SK-N-SH treated with all-trans-retinoic acid at 6 μM for 48 hours (cell line): ENCODE results near the gene PKD2L1.
"Not testable (repeated sequence)": the region's sequence is repeated elsewhere in the genome, so short reads cannot be mapped to it uniquely, and the experiment has no call there.

Experiments
- ATAC-seq: fragments of 200-7000 bp; cut with Tn5 transposase; 3 replicates; pipeline ENCODE4 v1.9.1; 2020; ENCODE audit warnings: mild to moderate bottlenecking, moderate library complexity
- ARNTL ChIP-seq: fragments of 450-650 bp; formaldehyde crosslinking; IDR thresholded peaks from 2 replicates; pipeline ENCODE4 v1.5.0; 2020; ENCODE audit warnings: low read depth, mild to moderate bottlenecking, moderate library complexity, borderline replicate concordance
- BACH2 ChIP-seq: fragments of 250-450 bp; sonication (Bioruptor Pico); IDR thresholded peaks from 2 replicates; pipeline ENCODE4 v1.9.0; 2021; ENCODE audit warnings: mild to moderate bottlenecking, borderline replicate concordance
- CREB5 ChIP-seq: fragments of 250-450 bp; sonication (Bioruptor Pico); IDR thresholded peaks from 2 replicates; pipeline ENCODE4 v1.5.1; 2020; ENCODE audit warnings: low read depth, mild to moderate bottlenecking, moderate library complexity
- CSDC2 ChIP-seq: fragments of 250-450 bp; sonication (Bioruptor Pico); IDR thresholded peaks from 2 replicates; pipeline ENCODE4 v1.5.0; 2020; ENCODE audit warnings: mild to moderate bottlenecking, moderate library complexity
- ESRRG ChIP-seq: fragments of 250-450 bp; sonication (Bioruptor Pico); IDR thresholded peaks from 2 replicates; pipeline ENCODE4 v1.6.1; 2021; ENCODE audit warnings: mild to moderate bottlenecking
- GLIS3 ChIP-seq: fragments of 250-450 bp; sonication (Bioruptor Pico); IDR thresholded peaks from 2 replicates; pipeline ENCODE4 v1.5.0; 2020; ENCODE audit warnings: mild to moderate bottlenecking, moderate library complexity
- ISL1 ChIP-seq: fragments of 250-450 bp; sonication (Bioruptor Pico); IDR thresholded peaks from 2 replicates; pipeline ENCODE4 v2.1.2; 2022; ENCODE audit warnings: mild to moderate bottlenecking, moderate library complexity
- OSR1 ChIP-seq: fragments of 250-450 bp; sonication (Bioruptor Pico); IDR thresholded peaks from 2 replicates; pipeline ENCODE4 v1.8.0; 2022; ENCODE audit warnings: moderate library complexity, mild to moderate bottlenecking, inconsistent platforms
- RARB ChIP-seq: fragments of 250-450 bp; sonication (Bioruptor Pico); IDR thresholded peaks from 2 replicates; pipeline ENCODE4 v1.8.0; 2021; ENCODE audit warnings: mild to moderate bottlenecking, moderate library complexity
- SNAI2 ChIP-seq: fragments of 250-450 bp; sonication (Bioruptor Pico); IDR thresholded peaks from 2 replicates; pipeline ENCODE4 v1.5.0; 2020; ENCODE audit warnings: mild to moderate bottlenecking, moderate library complexity
- TCF4 ChIP-seq: fragments of 250-450 bp; sonication (Bioruptor Pico); IDR thresholded peaks from 2 replicates; pipeline ENCODE4 v1.8.0; 2021; ENCODE audit warnings: mild to moderate bottlenecking, moderate library complexity, borderline replicate concordance
- TOX ChIP-seq: fragments of 250-450 bp; sonication (Bioruptor Pico); IDR thresholded peaks from 2 replicates; pipeline ENCODE4 v1.8.0; 2021; ENCODE audit warnings: mild to moderate bottlenecking, moderate library complexity, borderline replicate concordance
- ZC3H10 ChIP-seq: fragments of 250-450 bp; sonication (Bioruptor Pico); IDR thresholded peaks from 2 replicates; pipeline ENCODE4 v1.5.1; 2021; ENCODE audit warnings: mild to moderate bottlenecking, moderate library complexity
- ZFP3 ChIP-seq: fragments of 250-450 bp; sonication (Bioruptor Pico); IDR thresholded peaks from 2 replicates; pipeline ENCODE4 v1.5.0; 2020; ENCODE audit warnings: mild to moderate bottlenecking, moderate library complexity
- ZFP30 ChIP-seq: fragments of 450-650 bp; formaldehyde crosslinking; IDR thresholded peaks from 2 replicates; pipeline ENCODE4 v1.5.0; 2022; ENCODE audit warnings: mild to moderate bottlenecking, moderate library complexity
- ZNF565 ChIP-seq: fragments of 450-650 bp; formaldehyde crosslinking; conservative IDR thresholded peaks from 2 replicates; pipeline ENCODE4 v1.5.0; 2020; ENCODE audit warnings: low read depth, mild to moderate bottlenecking, moderate library complexity
- ZNF70 ChIP-seq: fragments of 450-650 bp; formaldehyde crosslinking; IDR thresholded peaks from 2 replicates; pipeline ENCODE4 v1.5.0; 2020; ENCODE audit warnings: mild to moderate bottlenecking, moderate library complexity
- ZNF8 ChIP-seq: fragments of 450-650 bp; formaldehyde crosslinking; IDR thresholded peaks from 2 replicates; pipeline ENCODE4 v1.5.0; 2020; ENCODE audit warnings: mild to moderate bottlenecking, moderate library complexity
- TF ChIP-seq, protein P1 (sequence below): fragments of 250-450 bp; sonication (Bioruptor Pico); IDR thresholded peaks from 2 replicates; pipeline ENCODE4 v1.5.0; 2020; ENCODE audit warnings: mild to moderate bottlenecking, moderate library complexity
- TF ChIP-seq, protein P2 (sequence below): fragments of 250-450 bp; sonication (Bioruptor Pico); IDR thresholded peaks from 2 replicates; pipeline ENCODE4 v1.8.0; 2021; ENCODE audit warnings: low read depth, mild to moderate bottlenecking, moderate library complexity, borderline replicate concordance

The PKD2L1 gene

GRCh38 chr10:100307684-100308083, 22.3 kb downstream of the PKD2L1 start (continued):
- TF ChIP-seq OSR1 (CRISPR knock-in tag) (no peak), ZFP30 (no peak), TCF4 (CRISPR knock-in tag) (no peak), ISL1 (no peak)

GRCh38 chr10:100306861-100307260, 23.2 kb downstream of the PKD2L1 start:
- ATAC-seq = no peak
- TF ChIP-seq ZFP3 (CRISPR knock-in tag) (no peak), CREB5 (no peak), RARB (CRISPR knock-in tag) (no peak), ZFP30 (no peak), ISL1 (no peak), ZNF8 (CRISPR knock-in tag) (no peak), ZNF70 (CRISPR knock-in tag) (no peak), TCF4 (CRISPR knock-in tag) (no peak), SNAI2 (no peak), TOX (CRISPR knock-in tag) (no peak), ESRRG (CRISPR knock-in tag) (no peak)
- TF ChIP-seq, all 23 proteins: peak for 0

DNA sequence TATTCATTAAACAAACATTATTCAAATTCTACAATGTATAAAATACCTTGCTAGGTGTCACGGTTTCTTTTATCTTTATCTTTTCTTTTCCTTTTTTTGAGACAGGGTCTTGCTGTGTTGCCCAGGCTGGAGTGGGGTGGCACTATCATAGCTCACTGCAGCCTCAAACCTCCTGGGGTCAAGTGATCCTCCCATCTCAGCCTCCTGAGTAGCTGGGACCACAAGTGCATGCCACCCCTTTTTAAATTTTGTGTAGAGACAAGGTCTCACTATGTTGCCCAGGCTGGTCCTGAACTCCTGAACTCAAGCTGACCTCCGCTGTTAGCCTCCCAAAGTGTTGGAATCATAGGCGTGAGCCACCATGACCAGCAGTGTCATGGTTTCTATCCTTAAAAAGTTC, 25.6 kb downstream of the PKD2L1 start:
- TF ChIP-seq ARNTL (CRISPR knock-in tag) (no peak), ZNF8 (CRISPR knock-in tag) (no peak), BACH2 (no peak), RARB (CRISPR knock-in tag) (no peak), ZC3H10 (CRISPR knock-in tag) (no peak), TOX (CRISPR knock-in tag) (no peak)
- TF ChIP-seq, protein P1, sequence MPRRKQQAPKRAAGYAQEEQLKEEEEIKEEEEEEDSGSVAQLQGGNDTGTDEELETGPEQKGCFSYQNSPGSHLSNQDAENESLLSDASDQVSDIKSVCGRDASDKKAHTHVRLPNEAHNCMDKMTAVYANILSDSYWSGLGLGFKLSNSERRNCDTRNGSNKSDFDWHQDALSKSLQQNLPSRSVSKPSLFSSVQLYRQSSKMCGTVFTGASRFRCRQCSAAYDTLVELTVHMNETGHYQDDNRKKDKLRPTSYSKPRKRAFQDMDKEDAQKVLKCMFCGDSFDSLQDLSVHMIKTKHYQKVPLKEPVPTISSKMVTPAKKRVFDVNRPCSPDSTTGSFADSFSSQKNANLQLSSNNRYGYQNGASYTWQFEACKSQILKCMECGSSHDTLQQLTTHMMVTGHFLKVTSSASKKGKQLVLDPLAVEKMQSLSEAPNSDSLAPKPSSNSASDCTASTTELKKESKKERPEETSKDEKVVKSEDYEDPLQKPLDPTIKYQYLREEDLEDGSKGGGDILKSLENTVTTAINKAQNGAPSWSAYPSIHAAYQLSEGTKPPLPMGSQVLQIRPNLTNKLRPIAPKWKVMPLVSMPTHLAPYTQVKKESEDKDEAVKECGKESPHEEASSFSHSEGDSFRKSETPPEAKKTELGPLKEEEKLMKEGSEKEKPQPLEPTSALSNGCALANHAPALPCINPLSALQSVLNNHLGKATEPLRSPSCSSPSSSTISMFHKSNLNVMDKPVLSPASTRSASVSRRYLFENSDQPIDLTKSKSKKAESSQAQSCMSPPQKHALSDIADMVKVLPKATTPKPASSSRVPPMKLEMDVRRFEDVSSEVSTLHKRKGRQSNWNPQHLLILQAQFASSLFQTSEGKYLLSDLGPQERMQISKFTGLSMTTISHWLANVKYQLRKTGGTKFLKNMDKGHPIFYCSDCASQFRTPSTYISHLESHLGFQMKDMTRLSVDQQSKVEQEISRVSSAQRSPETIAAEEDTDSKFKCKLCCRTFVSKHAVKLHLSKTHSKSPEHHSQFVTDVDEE (CRISPR knock-in tag) = no peak
- ATAC-seq = no peak

DNA sequence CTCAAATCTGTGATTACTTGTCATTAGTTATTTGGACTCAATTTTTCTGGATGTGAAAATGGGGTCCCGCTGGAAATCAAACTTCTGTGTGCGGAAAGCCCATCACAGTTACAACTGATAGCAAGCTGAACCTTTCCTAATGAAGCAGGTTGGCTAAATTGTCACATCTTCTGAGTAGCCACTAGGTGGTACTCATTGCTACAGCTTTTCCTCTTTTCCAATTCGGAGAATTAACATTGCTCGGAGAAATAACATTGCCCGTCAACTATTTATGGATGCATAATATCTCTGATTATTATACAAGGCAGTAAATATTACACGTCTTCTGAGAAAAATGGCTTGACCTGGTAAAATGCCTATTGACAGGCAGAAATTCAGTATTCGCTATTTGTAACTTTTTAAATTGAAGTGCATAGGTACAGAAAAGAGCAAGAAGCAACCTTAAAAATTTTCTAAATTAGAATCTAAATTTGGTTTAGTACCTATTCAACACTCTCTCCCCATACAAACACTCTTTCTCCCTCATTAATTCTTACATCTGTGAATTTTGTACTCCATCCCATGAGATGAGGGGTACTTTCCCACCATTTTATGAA, 26.2 kb downstream of the PKD2L1 start:
- TF ChIP-seq ZNF565 (CRISPR knock-in tag) (no peak), TCF4 (CRISPR knock-in tag) (no peak), ZFP30 (no peak), BACH2 (no peak), ARNTL (CRISPR knock-in tag) (no peak), ZC3H10 (CRISPR knock-in tag) (no peak), RARB (CRISPR knock-in tag) (no peak), ZFP3 (CRISPR knock-in tag) (no peak), ESRRG (CRISPR knock-in tag) (no peak), OSR1 (CRISPR knock-in tag) (no peak), GLIS3 (CRISPR knock-in tag) (no peak), TOX (CRISPR knock-in tag) (no peak), CSDC2 (CRISPR knock-in tag) (no peak), CREB5 (no peak), SNAI2 (no peak), ISL1 (no peak)
- TF ChIP-seq, protein P2, sequence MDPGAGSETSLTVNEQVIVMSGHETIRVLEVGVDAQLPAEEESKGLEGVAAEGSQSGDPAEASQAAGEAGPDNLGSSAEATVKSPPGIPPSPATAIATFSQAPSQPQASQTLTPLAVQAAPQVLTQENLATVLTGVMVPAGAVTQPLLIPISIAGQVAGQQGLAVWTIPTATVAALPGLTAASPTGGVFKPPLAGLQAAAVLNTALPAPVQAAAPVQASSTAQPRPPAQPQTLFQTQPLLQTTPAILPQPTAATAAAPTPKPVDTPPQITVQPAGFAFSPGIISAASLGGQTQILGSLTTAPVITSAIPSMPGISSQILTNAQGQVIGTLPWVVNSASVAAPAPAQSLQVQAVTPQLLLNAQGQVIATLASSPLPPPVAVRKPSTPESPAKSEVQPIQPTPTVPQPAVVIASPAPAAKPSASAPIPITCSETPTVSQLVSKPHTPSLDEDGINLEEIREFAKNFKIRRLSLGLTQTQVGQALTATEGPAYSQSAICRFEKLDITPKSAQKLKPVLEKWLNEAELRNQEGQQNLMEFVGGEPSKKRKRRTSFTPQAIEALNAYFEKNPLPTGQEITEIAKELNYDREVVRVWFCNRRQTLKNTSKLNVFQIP (CRISPR knock-in tag) = no peak
- peak; percentile 93 for ATAC-seq

GRCh38 chr10:100301123-100301522, 28.9 kb downstream of the PKD2L1 start:
- not testable (repeated sequence) for ATAC-seq
